Sigmoid colon (tissue), 7 donors: ENCODE data around the gene OVOL2. TPM values are rescaled to one million over a fixed set of nuclear protein-coding genes. Genes with fewer than 3 reads are reported as not detected.

Source experiments
- DNase-seq: peaks from one replicate; pipeline ENCODE4 v3.0.0-alpha.2; 2019
- H3K27ac ChIP-seq, 4 donors: fragments of 200-600 bp; sonication (generic); one replicate each; pipeline ENCODE4 v1.5.1; 2016 to 2019; ENCODE audit warnings: mild to moderate bottlenecking in 1 of 4
- H3K27me3 ChIP-seq, 3 donors: fragments of 200-600 bp; sonication (generic); one replicate each; pipeline ENCODE4 v1.5.1; 2019; ENCODE audit warnings: mild to moderate bottlenecking in 1 of 3
- H3K36me3 ChIP-seq, 4 donors: fragments of 200-600 bp; sonication (generic); one replicate each; pipeline ENCODE4 v1.5.1; 2016 to 2019
- H3K4me1 ChIP-seq, 4 donors: fragments of 200-600 bp; sonication (generic); one replicate each; pipeline ENCODE4 v1.5.1; 2017 to 2019
- H3K4me3 ChIP-seq, 4 donors: fragments of 200-600 bp; sonication (generic); one replicate each; pipeline ENCODE4 v1.5.1; 2017 to 2019; ENCODE audit warnings: mild to moderate bottlenecking in 2 of 4, moderate library complexity in 1 of 4
- H3K9me3 ChIP-seq, 4 donors: fragments of 200-600 bp in 3 of 4; sonication (generic) in 3 of 4; one replicate each; pipeline versions ENCODE4 v1.5.1 to v1.6.1; 2013 to 2019
- EP300 ChIP-seq, 4 donors: sonication (generic); formaldehyde crosslinking; IDR thresholded peaks; one replicate each; pipeline ENCODE4 v1.6.1; 2017; ENCODE audit warnings: antibody characterized with exemption in 4 of 4
- POLR2A ChIP-seq, 2 donors: fragments of 450-650 bp; IDR thresholded peaks; one replicate each; pipeline ENCODE4 v1.6.1; 2016; ENCODE audit warnings: antibody characterized with exemption in 2 of 2, mild to moderate bottlenecking in 2 of 2, moderate library complexity in 2 of 2
- POLR2AphosphoS5 ChIP-seq, 4 donors: sonication (generic); formaldehyde crosslinking; IDR thresholded peaks; one replicate each; pipeline ENCODE4 v1.6.1; 2017; ENCODE audit warnings: antibody characterized with exemption in 4 of 4
- WGBS, 2 donors: extraction: QIAGEN DNeasy Blood & Tissue Kit; methylation state at CpG; one replicate each; pipeline ENCODE4 v1.1.7; 2013; 5-methylcytosine and 5-hydroxymethylcytosine counted together
- intact Hi-C: fragments of 100-400 bp; cut with DNase I; formaldehyde crosslinking; loops from one replicate; pipeline ENCODE4 v1.15.1; 2023
- polyA plus RNA-seq, 3 donors: library from polyadenylated mRNA; stranded (reverse); fragments of 200-250 nt; gene quantifications; one replicate each; pipeline ENCODE4 v1.2.3, GENCODE V29; 2013
- total RNA-seq, 4 donors: library from RNA; depleted of rRNA; stranded (reverse); fragments of >200 nt; gene quantifications; one replicate each; pipeline ENCODE4 v1.1.0, GENCODE V29; 2016
- TF ChIP-seq, protein P1 (sequence below), 4 experiments: fragments of 450-650 bp in 3 of 4; fragments of 200-600 bp in 1 of 4; IDR thresholded peaks; one replicate each; pipeline ENCODE4 v1.5.1; 2016 to 2019; ENCODE audit warnings: antibody characterized with exemption in 4 of 4, mild to moderate bottlenecking in 3 of 4, moderate library complexity in 2 of 4
- donor health status: healthy with polysubstance abuse.
- donor health status: Bipolar disorder and iron deficiency.
- donor health status: healthy.

Gene OVOL2
- total and polyA plus RNA-seq, 7 donors, result 9.6 to 15.7 (median 13.2) TPM; not detected in 4

GRCh38 chr20:18057994-18058349 lies 256 bp upstream of the OVOL2 start:
- Histone ChIP-seq H3K4me1 (peaks cover 0 to 31% (median 24%) of the 10 kb centered on the region in 4 donors), H3K27ac (no peak overlapping the region), H3K4me3 (no peak overlapping the region), H3K36me3 (no peaks in the 10 kb centered on the region), H3K9me3 (no peaks in the 10 kb centered on the region), H3K27me3 (peaks cover 36 to 90% (median 63%) of the 10 kb centered on the region in 3 donors)
- WGBS, 2 donors, result 3 to 8% methylated on average over 14 of the region's 14 CpGs
- intact Hi-C loops, result no loop called here
- no peak for TF ChIP-seq POLR2AphosphoS5 (IDR thresholded peaks at IDR 0.05)
- TF ChIP-seq EP300 (IDR thresholded peaks at IDR 0.05), result no peak
- TF ChIP-seq, protein P1, sequence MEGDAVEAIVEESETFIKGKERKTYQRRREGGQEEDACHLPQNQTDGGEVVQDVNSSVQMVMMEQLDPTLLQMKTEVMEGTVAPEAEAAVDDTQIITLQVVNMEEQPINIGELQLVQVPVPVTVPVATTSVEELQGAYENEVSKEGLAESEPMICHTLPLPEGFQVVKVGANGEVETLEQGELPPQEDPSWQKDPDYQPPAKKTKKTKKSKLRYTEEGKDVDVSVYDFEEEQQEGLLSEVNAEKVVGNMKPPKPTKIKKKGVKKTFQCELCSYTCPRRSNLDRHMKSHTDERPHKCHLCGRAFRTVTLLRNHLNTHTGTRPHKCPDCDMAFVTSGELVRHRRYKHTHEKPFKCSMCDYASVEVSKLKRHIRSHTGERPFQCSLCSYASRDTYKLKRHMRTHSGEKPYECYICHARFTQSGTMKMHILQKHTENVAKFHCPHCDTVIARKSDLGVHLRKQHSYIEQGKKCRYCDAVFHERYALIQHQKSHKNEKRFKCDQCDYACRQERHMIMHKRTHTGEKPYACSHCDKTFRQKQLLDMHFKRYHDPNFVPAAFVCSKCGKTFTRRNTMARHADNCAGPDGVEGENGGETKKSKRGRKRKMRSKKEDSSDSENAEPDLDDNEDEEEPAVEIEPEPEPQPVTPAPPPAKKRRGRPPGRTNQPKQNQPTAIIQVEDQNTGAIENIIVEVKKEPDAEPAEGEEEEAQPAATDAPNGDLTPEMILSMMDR (IDR thresholded peaks at IDR 0.05), result no peak
- no peak for TF ChIP-seq POLR2A (IDR thresholded peaks at IDR 0.05)
- no peak for DNase-seq

DNA sequence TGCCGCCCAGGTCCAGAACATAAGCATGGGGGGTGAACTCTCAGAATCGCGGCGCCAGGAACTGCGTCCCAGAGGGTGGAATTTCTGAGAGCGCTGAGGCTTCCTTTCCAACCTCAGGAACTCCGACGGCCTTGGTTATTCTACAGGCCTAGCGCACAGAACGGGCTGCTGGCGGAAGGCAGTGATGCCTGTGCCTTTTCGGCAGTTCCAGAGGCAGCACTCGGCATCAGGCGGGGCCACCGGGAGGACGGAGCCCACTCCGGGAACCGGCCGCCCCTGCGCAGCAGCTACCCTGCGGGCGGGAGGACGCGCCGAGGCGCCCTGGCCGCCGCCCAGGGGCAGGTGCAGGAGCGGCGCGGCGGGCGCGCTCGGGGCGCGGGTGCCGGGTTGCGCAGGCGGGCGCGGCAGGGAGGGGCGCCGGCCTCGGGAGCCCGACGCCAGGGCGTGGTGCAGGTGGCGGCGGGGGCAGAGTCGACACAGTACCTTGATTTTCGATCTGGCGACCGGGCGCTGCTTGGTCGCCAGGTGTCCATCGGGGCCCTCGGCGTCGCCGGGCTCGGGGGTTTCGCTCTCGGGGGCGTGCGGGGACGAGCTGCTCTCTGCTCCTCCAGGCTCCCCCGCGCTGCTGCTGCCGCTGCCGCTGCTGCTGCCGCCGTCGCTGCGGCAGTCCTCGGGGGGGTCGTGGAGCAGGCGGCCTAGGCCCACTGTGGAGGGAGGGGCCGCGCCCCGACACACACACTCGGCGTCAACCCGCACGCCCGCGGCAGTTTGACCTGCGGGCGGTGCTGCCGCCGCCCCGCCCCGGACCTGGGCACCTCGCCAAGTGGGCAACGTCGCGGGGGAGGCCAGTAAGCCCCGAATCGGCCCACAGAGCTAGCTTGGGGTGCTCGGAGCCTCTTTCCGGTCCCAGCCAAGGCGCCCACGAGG lies 1.3 kb downstream of the OVOL2 start:
- TF ChIP-seq EP300 (IDR thresholded peaks at IDR 0.05) (no peak), POLR2AphosphoS5 (IDR thresholded peaks at IDR 0.05) (no peak), POLR2A (IDR thresholded peaks at IDR 0.05) (no peak)
- TF ChIP-seq, protein P1 (IDR thresholded peaks at IDR 0.05), result no peak
- WGBS, 2 donors, result 1% methylated on average over 103 of the region's 103 CpGs
- Histone ChIP-seq H3K4me3 (peak overlapping the region; percentile 16 to 52 (median 42)), H3K27me3 (peaks cover 36 to 86% (median 63%) of the 10 kb centered on the region in 3 donors), H3K36me3 (no peaks in the 10 kb centered on the region), H3K27ac (peak overlapping the region in 1 of 4 donors; percentile 44), H3K4me1 (peaks cover 0 to 31% (median 24%) of the 10 kb centered on the region in 4 donors), H3K9me3 (no peaks in the 10 kb centered on the region)
- no peak for DNase-seq
- intact Hi-C loops, result no loop called here

GRCh38 chr20:18055261-18055660 lies 2.5 kb downstream of the OVOL2 start:
- H3K27ac ChIP-seq, result no peak overlapping the region
- peaks cover 0 to 31% (median 24%) of the 10 kb centered on the region in 4 donors for H3K4me1 ChIP-seq
- no peaks in the 10 kb centered on the region for H3K36me3 ChIP-seq
- peaks cover 36 to 75% (median 58%) of the 10 kb centered on the region in 3 donors for H3K27me3 ChIP-seq
- H3K4me3 ChIP-seq, result no peak overlapping the region
- DNase-seq, result no peak
- intact Hi-C loops, result no loop called here
- no peaks in the 10 kb centered on the region for H3K9me3 ChIP-seq
- 15 to 17% methylated on average over 11 of the region's 11 CpGs for WGBS, 2 donors
- TF ChIP-seq POLR2A (IDR thresholded peaks at IDR 0.05), result no peak
- TF ChIP-seq EP300 (IDR thresholded peaks at IDR 0.05), result no peak
- TF ChIP-seq, protein P1 (IDR thresholded peaks at IDR 0.05), result no peak
- no peak for TF ChIP-seq POLR2AphosphoS5 (IDR thresholded peaks at IDR 0.05)

DNA sequence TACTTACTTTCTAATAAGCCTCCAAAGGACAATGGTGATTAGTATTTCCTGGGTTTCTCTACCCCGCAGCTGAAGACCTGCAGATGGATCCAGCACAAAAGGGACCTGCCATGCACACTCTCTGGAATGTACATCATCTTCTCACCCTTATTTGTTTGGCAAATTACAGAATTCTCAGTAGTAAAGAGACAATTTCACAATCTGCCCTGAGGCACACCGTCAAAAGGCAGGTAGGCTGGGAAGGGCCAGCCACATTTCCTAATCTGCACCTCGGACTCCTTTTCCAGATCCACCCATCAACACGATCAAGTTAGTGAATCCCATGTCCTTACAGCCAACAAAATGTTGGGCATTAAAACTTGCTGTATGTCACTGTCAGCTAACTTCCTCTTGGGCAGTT lies 4.9 kb downstream of the OVOL2 start:
- intact Hi-C loops, result no loop called here
- H3K4me3 ChIP-seq, result no peak overlapping the region
- peaks cover 23 to 54% (median 39%) of the 10 kb centered on the region in 3 donors for H3K27me3 ChIP-seq
- H3K9me3 ChIP-seq, result no peaks in the 10 kb centered on the region
- no peak for DNase-seq
- H3K4me1 ChIP-seq, result peaks cover 0 to 20% (median 17%) of the 10 kb centered on the region in 4 donors
- H3K36me3 ChIP-seq, result no peaks in the 10 kb centered on the region
- no peak overlapping the region for H3K27ac ChIP-seq
- 82 to 89% methylated on average over 4 of the region's 4 CpGs for WGBS, 2 donors
- TF ChIP-seq POLR2A (IDR thresholded peaks at IDR 0.05), result no peak
- TF ChIP-seq, protein P1 (IDR thresholded peaks at IDR 0.05), result no peak
- no peak for TF ChIP-seq POLR2AphosphoS5 (IDR thresholded peaks at IDR 0.05)
- no peak for TF ChIP-seq EP300 (IDR thresholded peaks at IDR 0.05)
